ENCODE results near the gene SIRPB2. TPM values are rescaled to one million over a fixed set of nuclear protein-coding genes. Genes with fewer than 3 reads are reported as not detected.

The SIRPB2 gene
- total and polyA plus RNA-seq, 2 donors (not counting 3 experiments of a cell fraction or from before 2014, with no cell fraction given), result 9.5 to 19.7 TPM

DNA sequence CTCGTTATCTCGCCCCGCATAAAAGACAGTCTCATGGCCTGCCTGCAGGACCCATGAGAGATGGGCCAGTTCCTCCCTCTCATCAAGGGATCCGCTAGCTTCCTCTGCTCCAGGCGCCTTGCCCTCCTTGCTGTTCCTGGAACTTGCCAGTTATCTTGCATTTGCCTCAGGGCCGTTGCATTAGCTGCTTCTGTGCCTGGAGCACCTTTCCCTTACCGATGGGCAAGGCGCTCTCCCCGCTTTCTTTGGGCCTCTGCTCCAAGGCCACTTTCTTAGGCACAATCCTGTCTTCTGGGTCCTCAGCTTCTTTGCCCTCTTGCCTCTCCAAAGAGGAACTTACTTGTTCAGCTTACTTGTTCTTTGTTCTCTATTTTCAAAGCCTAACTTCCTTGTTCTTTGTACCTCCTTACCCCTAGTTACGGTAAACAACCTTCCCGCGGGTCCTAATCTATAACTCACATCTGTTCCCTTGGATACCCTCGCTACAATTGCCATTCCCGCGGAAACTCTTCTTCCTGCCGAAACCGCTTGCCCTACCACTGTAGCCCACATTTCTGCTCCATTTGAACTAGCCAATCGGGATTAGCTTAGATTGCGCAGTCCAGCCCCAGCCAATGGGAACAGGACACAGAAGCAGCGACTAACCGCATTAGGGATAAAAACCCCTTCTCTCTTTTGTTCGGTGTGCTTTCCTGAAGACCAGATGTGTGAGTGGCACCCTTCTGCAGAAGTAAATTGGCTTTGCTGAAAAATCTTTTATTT, 23.7 kb downstream of the SIRPB2 start:
- POLR2A ChIA-PET, result no interaction called here

GRCh38 chr20:1467082-1467354, 24.2 kb downstream of the SIRPB2 start:
- Histone ChIP-seq H3K4me3 (replicated peaks in 1 of 3; ENCODE audit: insufficient read depth in 1 of 3, low read depth in 1 of 3, low read length in 3 of 3) (no peak overlapping the region), H3K9ac (replicated peaks; ENCODE audit: extremely low read depth, insufficient read depth, low read length) (no peak overlapping the region)
- POLR2A ChIA-PET, result no interaction called here

More for the DNA sequence above, 23.7 kb downstream of the SIRPB2 start:
- intact Hi-C loops (cut with micrococcal nuclease) (loop anchor here (1.0 to 2.0 kb wide), 3 partner anchors 75 to 349 kb away; partner anchors contain the start of genes FKBP1A and PSMF1), dilution Hi-C loops (cut with MboI; ENCODE audit: extremely low pct_ligation_motif_present, low sequenced_read_pairs) (no loop called here)
- Histone ChIP-seq H3K27me3 (ENCODE audit: control insufficient read depth in 2 of 2, insufficient read depth in 2 of 2, low read length in 2 of 2) (no peaks in the 10 kb centered on the region), H2AFZ (ENCODE audit: low read depth, low read length) (peak overlapping the region; percentile 14), H3K36me3 (ENCODE audit: control insufficient read depth in 2 of 2, extremely low read depth in 1 of 2, insufficient read depth in 2 of 2, low read length in 2 of 2) (peaks cover 2 to 5% of the 10 kb centered on the region in 2 experiments), H3K9me1 (replicated peaks; ENCODE audit: control insufficient read depth, extremely low read depth, insufficient read depth, low read length) (no peaks in the 10 kb centered on the region), H3K4me1 (ENCODE audit: control insufficient read depth, extremely low read depth, insufficient read depth, low read length) (peaks cover 35% of the 10 kb centered on the region), H3K9me3 (replicated peaks; ENCODE audit: control insufficient read depth, insufficient read depth, low read length) (no peaks in the 10 kb centered on the region), H3K4me2 (ENCODE audit: insufficient read depth, low read length) (peak overlapping the region; percentile 40), H3K79me2 (ENCODE audit: control insufficient read depth, insufficient read depth, low read length) (peaks cover 37% of the 10 kb centered on the region), H3K27ac (ENCODE audit: insufficient read depth, low read depth, low read length) (no peak overlapping the region), H4K20me1 (replicated peaks; ENCODE audit: control insufficient read depth, extremely low read depth, insufficient read depth, low read length) (peaks cover 4% of the 10 kb centered on the region), H3K9ac (replicated peaks; ENCODE audit: extremely low read depth, insufficient read depth, low read length) (no peak overlapping the region), H3K4me3 (replicated peaks in 1 of 3; ENCODE audit: insufficient read depth in 1 of 3, low read depth in 1 of 3, low read length in 3 of 3) (no peak overlapping the region)
- TF ChIP-seq POLR2AphosphoS5 (IDR thresholded peaks at IDR 0.05; ENCODE audit: insufficient read depth, low read depth, low read length) (no peak), EZH2 (IDR thresholded peaks at IDR 0.05; ENCODE audit: borderline replicate concordance, low read depth, low read length, severe bottlenecking) (peak; percentile 25)
- BruUV-seq (replicated peaks), result no TSS peak
- no peak for FAIRE-seq
- DNase-seq (ENCODE audit: low read depth, low spot score), result no peak
- CTCF ChIA-PET, result interaction anchor here (1.3 to 14.3 kb wide), 26 partner anchors 10 to 335 kb away, joined by 3 to 229 read pairs (median 5); partner anchors contain the start of gene SIRPB2

More at GRCh38 chr20:1467082-1467354, 24.2 kb downstream of the SIRPB2 start:
- Histone ChIP-seq H4K20me1 (replicated peaks; ENCODE audit: control insufficient read depth, extremely low read depth, insufficient read depth, low read length) (peaks cover 4% of the 10 kb centered on the region), H3K4me2 (ENCODE audit: insufficient read depth, low read length) (peak overlapping the region; percentile 40), H3K36me3 (ENCODE audit: control insufficient read depth in 2 of 2, extremely low read depth in 1 of 2, insufficient read depth in 2 of 2, low read length in 2 of 2) (peaks cover 2 to 5% of the 10 kb centered on the region in 2 experiments), H3K4me1 (ENCODE audit: control insufficient read depth, extremely low read depth, insufficient read depth, low read length) (peaks cover 35% of the 10 kb centered on the region), H3K9me1 (replicated peaks; ENCODE audit: control insufficient read depth, extremely low read depth, insufficient read depth, low read length) (no peaks in the 10 kb centered on the region), H3K27me3 (ENCODE audit: control insufficient read depth in 2 of 2, insufficient read depth in 2 of 2, low read length in 2 of 2) (no peaks in the 10 kb centered on the region), H3K9me3 (replicated peaks; ENCODE audit: control insufficient read depth, insufficient read depth, low read length) (no peaks in the 10 kb centered on the region), H3K79me2 (ENCODE audit: control insufficient read depth, insufficient read depth, low read length) (peaks cover 40% of the 10 kb centered on the region), H2AFZ (ENCODE audit: low read depth, low read length) (peak overlapping the region; percentile 14), H3K27ac (ENCODE audit: insufficient read depth, low read depth, low read length) (no peak overlapping the region)
- dilution Hi-C loops (cut with MboI; ENCODE audit: extremely low pct_ligation_motif_present, low sequenced_read_pairs) (no loop called here), intact Hi-C loops (cut with micrococcal nuclease) (loop anchor here (1.0 to 2.0 kb wide), 3 partner anchors 74 to 349 kb away; partner anchors contain the start of genes FKBP1A and PSMF1)
- peak; percentile 8 for FAIRE-seq
- DNase-seq (ENCODE audit: low read depth, low spot score), result no peak
- TF ChIP-seq MYC (IDR thresholded peaks at IDR 0.05; ENCODE audit: low read depth, low read length) (no peak), POLR2AphosphoS5 (IDR thresholded peaks at IDR 0.05; ENCODE audit: insufficient read depth, low read depth, low read length) (no peak), FOS (IDR thresholded peaks at IDR 0.05; ENCODE audit: borderline replicate concordance, insufficient read depth, low read length) (no peak), POLR2A (IDR thresholded peaks at IDR 0.05; ENCODE audit: low read depth, low read length) (no peak), EZH2 (IDR thresholded peaks at IDR 0.05; ENCODE audit: borderline replicate concordance, low read depth, low read length, severe bottlenecking) (no peak), GATA2 (IDR thresholded peaks at IDR 0.05; ENCODE audit: insufficient read depth, insufficient read length, low read depth, low read length) (no peak), JUN (IDR thresholded peaks at IDR 0.05; ENCODE audit: borderline replicate concordance, insufficient read depth, insufficient read length, low read depth) (no peak)
- TF ChIP-seq, protein P1, sequence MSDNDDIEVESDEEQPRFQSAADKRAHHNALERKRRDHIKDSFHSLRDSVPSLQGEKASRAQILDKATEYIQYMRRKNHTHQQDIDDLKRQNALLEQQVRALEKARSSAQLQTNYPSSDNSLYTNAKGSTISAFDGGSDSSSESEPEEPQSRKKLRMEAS (IDR thresholded peaks at IDR 0.05; ENCODE audit: insufficient read depth, insufficient read length), result no peak
- TF ChIP-seq, protein P2, sequence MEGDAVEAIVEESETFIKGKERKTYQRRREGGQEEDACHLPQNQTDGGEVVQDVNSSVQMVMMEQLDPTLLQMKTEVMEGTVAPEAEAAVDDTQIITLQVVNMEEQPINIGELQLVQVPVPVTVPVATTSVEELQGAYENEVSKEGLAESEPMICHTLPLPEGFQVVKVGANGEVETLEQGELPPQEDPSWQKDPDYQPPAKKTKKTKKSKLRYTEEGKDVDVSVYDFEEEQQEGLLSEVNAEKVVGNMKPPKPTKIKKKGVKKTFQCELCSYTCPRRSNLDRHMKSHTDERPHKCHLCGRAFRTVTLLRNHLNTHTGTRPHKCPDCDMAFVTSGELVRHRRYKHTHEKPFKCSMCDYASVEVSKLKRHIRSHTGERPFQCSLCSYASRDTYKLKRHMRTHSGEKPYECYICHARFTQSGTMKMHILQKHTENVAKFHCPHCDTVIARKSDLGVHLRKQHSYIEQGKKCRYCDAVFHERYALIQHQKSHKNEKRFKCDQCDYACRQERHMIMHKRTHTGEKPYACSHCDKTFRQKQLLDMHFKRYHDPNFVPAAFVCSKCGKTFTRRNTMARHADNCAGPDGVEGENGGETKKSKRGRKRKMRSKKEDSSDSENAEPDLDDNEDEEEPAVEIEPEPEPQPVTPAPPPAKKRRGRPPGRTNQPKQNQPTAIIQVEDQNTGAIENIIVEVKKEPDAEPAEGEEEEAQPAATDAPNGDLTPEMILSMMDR (IDR thresholded peaks at IDR 0.05; ENCODE audit: extremely low read depth in 1 of 2, insufficient read depth in 1 of 2, low read depth in 1 of 2, low read length in 2 of 2), result no peak
- TSS peak; percentile 38 for BruUV-seq (replicated peaks)
- CTCF ChIA-PET, result interaction anchor here (0.7 to 14.3 kb wide), 29 partner anchors 9 to 335 kb away, joined by 3 to 229 read pairs (median 5); partner anchors contain the start of gene SIRPB2

All from endothelial cell of umbilical vein (primary cell).